HG02623 (cell line): ENCODE measurements around the gene STYXL1.

Experiments
- ATAC-seq: cut with Tn5 transposase; IDR thresholded peaks from one replicate; pipeline ENCODE4 v1.9.1; 2021; ENCODE audit warnings: moderate library complexity; ENCODE audit not compliant: unreplicated experiment

Gene STYXL1

DNA sequence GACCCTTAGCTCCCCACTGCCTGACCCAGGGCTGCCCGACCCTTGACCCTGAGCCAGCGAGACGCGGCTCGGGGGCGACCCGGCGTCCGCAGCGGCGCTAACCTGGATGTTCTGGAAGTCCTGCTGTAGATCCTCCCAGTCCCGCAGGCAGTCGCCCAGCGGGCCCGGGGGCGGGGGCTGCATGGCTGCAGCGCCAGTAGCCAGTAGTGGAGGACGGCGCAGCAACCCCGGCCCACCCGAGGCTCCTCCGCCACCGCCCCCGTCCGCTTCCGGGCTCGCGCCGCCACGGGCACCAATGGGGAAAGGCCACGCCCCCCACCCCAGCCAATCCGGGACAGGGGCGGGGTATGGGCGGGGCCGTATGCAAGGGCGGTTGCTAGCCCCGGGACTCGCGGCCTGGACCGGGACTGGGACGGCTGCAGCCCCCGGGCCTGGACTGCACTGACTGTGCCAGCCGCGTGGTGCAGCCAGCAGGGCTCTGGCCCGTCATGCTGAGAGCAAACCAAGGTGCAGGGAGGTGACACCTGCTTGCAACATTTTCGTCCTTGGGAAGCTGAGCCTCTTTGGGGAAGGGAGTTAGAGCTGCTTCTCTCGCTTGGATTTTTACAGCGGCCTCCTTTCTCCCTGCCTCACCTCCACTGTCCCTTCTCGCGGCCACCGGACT, 53.3 kb downstream of the STYXL1 start, which contains the start of gene TMEM120A:
TSS of gene TMEM120A (minus strand) at position 208 of the 664 bp plus-strand sequence. CDS start at position 183, 25 bp downstream.
- ATAC-seq, result peak; percentile 96

DNA sequence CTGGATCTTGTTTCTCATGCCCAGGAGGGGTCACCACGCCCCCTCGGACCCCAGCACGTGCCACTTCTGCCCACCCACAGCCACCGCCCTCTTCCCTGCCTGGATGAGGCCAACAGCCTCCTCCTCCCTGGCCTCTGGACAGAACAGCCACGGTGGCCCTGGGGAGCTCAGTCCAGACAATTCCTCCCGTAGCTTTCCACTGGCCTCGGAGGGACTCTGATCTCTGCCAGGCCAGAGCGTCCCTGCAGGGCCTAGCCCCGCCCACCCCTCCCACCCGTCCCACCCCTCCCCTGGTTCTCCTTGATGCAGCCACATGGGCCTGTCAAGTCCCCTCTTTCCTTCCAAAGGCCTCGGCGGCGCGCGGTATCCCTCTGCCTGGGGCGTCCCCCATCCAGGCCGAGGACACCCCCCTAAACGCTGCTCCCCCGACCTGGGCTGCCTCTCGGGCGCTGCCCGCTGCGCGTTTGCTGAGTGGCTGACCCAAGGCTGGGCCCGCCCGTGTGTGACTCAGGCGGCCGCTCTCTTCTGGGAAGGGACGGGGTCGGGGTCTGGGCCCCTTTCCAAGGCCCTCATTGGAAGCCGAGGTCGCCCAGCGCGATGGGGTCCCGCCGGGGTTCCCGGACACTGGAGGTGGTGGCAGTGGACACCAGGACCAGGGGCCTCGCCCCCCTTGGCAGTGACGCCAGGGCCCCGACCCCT, 54.0 kb downstream of the STYXL1 start:
- ATAC-seq, result no peak

DNA sequence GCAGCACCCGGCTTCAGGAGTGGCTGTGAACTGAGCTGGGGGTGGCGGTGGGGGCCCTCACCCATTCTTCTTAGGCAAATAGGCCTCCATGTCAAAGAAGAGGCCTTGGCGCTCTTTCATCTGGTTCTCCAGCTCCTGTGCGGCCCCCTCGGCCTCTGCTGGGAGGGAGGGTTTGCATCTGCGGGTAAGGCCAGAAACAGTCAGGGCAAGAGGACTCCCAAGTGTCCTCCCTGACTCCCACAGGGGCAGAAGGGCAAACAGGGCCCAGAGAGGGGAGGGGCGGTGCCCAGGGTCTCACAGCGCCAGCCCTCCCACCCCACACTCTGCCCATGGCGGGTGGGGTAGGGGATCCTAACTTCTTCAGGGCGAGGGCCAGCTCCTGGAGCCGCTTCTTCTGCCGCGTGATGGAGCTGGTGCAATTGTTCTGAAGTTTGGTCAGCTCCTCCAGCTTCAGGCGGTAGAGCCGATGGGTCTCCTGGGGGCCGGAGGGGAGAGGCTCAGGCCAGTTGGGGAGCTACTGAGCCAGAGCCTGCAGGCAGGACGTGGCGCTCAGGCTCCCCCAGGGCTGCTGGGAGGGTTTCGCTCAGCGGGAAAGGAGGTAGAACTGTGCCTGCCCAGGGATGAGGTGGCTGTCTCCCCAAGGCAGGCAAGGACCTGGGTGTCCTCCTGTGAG, 55.6 kb downstream of the STYXL1 start:
- no peak for ATAC-seq

DNA sequence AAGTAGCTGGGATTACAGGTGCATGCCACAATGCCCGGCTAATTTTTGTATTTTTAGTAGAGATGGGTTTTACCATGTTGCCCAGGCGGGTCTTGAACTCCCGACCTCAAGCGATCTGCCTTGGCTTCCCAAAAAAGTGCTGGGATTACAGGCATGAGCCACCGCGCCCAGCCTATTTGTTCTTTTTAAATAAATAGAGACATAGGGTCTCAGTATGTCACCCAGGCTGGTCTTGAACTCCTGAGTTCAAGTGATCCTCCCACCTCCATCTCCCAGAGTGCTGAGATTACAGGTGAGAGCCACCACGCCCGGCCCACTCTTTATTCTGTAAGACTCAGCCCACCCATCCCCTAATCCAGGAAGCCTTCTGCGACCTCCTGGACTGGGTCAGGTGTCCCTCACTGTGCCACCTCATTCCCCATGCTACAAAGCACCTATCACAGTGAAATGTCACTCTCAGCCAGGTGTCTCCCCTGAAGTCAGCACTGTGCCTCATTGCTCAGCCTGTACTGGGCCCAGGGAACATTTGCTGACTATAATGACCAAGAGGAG, 56.2 kb downstream of the STYXL1 start:
- ATAC-seq, result no peak

DNA sequence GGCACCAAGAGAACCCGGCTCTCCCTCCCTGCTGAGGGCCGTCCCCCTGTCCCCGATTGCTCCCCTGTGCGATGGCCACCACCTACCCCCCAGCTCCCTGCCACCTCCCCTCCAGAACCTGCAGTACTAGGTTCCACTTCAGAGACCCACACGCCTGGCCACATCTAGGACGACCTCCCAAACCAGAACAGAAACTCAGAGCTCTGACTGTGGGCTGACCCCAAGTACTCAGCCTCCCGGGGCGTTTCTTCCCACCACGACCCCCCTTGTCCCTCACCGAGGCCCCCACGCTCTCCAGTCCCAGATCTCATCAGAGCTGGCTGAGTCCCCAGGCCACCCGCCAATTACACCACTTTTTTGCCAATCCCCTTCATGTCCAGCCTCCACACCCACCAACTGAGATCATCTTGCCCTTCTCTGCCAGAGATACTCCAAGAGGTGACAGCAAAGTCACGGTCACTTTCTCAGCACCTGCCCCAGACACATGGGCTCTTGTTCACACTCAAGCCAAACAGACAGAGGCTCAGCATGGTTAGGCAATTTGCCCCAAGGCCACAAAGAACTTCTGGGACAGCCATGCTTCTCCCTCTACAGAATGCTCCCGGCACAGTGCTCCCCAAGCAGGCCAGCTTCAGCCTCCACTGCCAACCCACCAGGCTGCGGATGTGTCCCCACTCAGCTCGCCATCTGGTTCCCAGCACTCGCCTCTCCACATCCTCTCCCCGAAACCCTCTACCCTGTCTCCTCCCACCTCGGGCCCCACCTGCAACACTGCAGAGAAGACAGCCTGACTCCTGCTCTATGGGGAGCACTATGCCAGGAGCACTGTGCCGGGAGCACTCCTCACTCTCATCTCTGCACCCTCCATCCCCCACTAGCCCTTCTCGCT, 58.1 kb downstream of the STYXL1 start:
- ATAC-seq, result no peak

DNA sequence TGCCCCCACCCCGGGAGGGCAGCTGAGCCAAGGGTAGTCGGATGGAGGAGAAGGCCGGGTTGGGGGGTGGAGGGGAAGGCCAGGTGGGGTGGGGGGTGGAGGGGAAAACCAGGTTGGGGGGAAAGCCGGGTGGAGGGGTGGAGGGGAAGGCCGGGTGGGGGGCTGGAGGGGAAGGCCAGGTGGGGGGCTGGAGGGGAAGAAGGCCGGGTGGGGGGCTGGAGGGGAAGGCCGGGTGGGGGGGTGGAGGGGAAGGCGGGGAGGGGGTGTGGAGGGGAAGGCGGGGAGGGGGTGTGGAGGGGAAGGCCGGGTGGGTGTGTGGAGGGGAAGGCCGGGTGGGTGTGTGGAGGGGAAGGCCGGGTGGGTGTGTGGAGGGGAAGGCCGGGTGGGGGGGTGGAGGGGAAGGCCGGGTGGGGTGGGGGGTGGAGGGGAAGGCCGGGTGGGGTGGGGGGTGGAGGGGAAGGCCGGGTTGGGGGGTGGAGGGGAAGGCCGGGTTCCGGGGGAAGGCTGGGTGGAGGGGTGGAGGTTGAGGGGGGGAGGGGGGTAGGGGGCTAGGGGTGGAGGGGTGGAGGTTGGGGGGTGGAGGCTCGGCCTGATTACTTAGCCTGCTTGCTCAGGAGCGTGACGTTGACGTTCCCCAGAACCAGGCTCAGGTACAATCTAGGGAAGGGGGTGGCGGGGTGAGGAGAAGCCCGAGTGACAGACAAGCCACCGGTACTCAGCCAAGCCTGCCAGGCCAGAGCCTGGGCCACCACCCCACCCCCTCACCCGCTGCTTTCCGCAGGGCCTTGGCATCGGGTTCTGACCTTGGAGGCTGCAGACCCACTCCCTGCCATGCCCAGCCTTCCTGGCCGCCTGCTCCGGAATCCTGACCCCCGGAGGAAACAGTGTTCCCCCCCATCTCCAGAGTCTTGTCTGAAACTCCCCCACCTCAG, 59.0 kb downstream of the STYXL1 start:
- no peak for ATAC-seq

DNA sequence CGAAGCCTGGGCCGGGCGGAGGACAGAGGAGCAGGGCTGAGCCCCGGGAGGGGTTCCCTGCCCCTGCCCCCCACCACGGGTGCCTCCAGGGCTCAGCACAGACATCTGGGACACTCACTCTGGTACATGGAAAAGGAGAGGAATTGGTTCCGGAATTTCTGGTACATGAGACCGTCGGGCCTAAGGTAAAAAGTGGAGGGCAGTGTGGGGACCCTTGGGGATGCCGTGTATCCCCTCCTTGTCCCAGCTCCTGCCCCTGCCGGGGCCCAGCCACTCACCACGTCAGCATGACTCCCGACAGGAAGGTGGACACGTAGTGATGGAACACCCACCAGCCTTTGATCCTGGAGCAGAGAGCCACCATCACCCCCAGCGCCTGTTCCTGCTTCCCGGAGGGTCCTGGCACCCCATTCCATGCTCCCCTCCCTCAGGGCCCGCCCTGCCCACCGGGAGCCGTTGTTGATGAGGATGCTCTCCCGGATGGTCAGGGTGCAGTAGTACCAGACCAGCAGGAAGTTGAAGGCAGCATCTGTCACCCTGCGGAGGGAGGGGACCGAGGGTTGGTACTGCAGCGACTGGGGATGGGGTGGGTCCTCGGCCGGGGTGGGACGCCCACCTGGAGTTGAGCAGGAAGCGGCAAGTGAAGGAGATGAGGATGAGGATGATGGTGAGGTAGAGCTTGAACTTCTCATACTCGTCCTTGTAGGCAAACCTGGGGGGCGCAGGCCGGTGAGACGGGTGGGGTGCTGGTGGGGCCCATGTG, 59.8 kb downstream of the STYXL1 start:
- ATAC-seq, result no peak

DNA sequence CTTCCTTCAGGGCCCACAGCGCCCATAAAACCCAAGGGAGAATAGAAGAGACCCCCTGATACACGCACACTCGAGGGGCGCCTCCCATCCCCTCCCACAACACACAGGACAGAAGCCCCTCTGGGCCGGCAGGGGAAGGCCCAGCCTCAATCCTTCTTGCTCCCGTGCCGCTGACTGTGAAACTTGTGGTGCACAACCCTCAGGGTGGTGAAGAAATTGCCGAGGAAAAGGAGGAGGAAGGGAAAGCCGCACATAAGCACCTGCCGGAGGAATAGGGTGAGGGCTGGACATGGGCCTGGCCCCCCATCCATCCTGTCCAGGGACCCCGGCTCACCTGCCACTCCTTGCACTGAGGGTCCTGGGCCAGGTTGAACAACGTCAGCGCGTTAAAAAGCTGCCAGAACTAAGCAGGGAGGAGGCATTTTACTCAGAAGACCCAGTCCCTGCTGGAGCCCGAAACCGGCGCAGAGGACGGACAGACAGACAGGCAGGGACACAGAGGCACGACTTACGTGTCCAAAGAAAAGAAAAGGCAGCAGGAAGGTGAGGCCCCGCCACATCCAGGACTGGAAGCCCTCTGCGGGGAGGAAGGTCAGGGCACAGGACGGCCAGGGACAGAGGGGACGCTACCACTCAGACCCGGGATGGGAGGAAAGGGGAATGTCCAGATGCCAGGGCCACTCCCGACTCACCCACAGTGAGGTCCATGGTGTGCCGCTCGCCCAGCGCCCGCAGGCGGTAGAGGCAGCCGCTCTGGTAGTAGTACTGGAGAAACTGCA, 60.6 kb downstream of the STYXL1 start:
- no peak for ATAC-seq

DNA sequence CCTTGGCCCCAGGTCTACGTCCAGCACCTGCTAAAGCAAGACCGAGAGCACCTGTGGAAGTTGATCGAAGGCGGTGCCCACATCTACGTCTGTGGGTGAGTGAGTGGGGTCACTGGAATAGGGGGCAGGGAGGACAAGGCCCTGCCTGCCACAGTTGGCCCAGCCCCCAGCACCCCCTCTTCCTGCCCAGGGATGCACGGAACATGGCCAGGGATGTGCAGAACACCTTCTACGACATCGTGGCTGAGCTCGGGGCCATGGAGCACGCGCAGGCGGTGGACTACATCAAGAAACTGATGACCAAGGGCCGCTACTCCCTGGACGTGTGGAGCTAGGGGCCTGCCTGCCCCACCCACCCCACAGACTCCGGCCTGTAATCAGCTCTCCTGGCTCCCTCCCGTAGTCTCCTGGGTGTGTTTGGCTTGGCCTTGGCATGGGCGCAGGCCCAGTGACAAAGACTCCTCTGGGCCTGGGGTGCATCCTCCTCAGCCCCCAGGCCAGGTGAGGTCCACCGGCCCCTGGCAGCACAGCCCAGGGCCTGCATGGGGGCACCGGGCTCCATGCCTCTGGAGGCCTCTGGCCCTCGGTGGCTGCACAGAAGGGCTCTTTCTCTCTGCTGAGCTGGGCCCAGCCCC, 61.5 kb downstream of the STYXL1 start:
- ATAC-seq, result no peak

DNA sequence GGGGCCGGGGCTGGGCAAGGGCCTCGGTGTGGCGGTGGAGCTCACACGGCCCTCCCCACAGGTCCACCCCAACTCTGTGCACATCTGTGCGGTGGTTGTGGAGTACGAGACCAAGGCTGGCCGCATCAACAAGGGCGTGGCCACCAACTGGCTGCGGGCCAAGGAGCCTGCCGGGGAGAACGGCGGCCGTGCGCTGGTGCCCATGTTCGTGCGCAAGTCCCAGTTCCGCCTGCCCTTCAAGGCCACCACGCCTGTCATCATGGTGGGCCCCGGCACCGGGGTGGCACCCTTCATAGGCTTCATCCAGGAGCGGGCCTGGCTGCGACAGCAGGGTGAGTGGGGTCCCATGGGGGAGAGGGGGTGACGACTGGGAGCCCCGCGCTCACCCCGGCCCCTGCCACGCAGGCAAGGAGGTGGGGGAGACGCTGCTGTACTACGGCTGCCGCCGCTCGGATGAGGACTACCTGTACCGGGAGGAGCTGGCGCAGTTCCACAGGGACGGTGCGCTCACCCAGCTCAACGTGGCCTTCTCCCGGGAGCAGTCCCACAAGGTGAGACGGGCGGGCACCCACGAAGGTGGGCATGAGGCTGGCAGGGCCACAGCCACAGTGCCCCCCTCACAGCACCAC, 62.2 kb downstream of the STYXL1 start:
- ATAC-seq, result no peak

DNA sequence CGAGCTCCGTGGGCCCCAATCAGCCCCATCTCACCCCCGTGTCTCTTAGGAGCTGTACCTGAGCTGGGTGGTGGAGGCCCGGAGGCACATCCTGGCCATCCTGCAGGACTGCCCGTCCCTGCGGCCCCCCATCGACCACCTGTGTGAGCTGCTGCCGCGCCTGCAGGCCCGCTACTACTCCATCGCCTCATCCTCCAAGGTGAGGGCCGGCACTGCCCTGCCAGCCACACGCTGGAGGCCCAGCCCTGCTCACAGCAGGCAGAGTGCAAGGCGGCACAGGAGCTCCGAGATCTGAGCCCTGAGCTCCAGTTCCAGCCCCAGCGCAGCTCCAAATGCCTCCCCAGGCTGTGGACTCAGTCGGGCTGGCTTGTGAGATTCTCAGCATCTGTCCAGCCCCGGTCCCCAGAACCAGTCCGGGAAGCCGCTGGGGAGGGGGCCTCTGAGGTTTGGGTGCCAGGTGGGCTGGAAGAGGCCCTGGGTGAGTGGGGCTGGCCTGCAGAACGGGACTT, 62.7 kb downstream of the STYXL1 start:
- ATAC-seq, result no peak

DNA sequence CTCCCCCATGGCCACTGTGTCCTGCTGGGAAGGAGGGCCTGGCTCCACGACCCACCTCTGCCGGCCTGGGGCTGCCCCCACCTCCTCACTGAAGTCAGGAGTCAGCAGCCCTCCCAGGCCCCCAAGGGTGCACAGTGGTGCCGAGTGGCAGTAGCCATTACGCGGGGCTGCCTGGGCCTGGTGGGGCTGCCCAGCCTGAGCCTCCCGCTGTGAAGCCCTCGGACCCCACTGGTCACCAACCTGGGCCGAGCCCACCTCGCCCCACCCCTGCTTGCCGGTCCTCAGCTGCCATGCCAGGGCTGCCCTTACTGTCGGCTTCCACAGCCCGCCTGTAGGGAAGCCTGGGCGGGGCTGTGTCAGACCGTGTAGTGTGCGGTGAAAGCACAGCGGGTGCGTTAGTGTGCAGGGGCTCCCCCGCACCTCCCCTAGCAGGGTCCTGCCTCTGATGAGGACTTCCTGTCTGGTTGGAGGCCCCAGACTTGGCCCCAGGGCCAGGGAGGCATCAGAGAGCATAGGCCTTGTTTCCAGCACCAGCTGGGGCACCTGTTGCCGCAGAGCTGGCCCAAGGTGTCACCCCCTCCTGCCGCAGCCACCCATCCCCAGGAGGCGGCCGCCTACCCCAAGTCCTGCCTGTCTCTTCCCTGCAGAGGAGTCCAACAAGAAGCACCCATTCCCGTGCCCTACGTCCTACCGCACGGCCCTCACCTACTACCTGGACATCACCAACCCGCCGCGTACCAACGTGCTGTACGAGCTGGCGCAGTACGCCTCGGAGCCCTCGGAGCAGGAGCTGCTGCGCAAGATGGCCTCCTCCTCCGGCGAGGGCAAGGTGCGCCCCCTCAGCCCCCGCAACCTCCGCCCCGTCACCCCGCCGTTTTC, 63.4 kb downstream of the STYXL1 start:
- ATAC-seq, result no peak

DNA sequence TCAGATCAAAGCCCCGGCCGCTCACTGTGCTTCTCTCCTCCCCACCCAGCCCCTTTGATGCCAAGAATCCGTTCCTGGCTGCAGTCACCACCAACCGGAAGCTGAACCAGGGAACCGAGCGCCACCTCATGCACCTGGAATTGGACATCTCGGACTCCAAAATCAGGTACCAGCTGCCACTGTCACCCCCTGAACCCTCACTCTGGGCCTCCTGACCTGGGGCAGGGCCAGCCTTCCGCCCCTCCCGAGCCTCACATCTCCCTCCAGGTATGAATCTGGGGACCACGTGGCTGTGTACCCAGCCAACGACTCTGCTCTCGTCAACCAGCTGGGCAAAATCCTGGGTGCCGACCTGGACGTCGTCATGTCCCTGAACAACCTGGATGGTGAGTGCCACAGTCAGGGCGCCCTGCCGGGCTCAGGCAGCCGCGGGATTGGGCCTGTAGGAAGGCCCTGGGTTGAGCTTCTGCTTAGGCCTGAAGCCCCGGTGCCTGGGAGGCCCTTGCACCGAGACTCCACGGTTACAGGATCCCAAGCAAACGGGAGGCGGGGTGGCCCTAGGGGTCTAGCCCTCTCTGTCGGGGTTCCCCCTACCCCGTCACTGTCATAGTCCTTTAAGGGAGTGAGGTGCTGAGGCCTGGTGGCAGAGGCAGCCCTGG, 64.2 kb downstream of the STYXL1 start:
- no peak for ATAC-seq

DNA sequence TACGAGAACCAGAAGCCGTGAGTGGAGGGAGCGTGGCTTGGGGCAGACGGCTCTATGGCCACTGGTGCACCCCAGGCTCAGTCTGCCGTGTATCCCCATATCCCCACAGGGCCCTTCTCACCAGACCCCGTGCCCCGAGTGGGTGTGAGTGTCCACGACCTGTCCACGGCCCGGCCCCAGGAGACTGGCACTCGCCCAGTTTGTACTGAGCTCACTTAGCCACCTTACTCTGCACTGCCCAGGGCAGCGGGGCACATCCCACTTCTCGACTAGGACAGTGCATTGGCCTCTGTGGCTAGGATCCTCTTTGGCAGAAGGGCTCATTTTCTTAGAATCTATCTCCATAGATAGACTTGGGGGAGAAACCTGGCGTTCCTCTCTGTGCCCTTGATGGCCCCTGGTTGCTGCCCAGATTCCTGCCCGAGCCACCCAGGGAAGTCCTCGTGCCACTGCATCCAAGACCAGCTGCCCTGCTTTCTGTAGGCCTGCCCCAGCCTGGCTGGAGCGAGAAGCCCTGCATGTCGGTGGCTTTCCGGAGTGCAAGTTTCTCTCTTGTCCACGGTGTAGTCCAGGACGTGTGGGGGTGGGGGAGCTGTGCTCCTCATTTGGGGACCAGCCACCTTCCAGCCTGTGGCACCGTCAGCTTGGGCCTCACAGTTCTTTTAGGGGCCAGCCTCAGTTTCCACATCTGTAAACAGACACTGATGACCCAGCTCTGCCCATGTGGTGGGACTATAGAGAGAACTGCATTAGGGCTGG, 65.3 kb downstream of the STYXL1 start:
- no peak for ATAC-seq
